ENCODE data around the gene DMRTA1. TPM values are rescaled to one million over a fixed set of nuclear protein-coding genes. Genes with fewer than 3 reads are reported as not detected.
"Not testable (repeated sequence)": the region's sequence is repeated elsewhere in the genome, so short reads cannot be mapped to it uniquely, and the experiment has no call there.

Gene DMRTA1
- total and polyA plus RNA-seq, 11 donors: 0.06 to 1.2 (median 0.60) TPM

DNA sequence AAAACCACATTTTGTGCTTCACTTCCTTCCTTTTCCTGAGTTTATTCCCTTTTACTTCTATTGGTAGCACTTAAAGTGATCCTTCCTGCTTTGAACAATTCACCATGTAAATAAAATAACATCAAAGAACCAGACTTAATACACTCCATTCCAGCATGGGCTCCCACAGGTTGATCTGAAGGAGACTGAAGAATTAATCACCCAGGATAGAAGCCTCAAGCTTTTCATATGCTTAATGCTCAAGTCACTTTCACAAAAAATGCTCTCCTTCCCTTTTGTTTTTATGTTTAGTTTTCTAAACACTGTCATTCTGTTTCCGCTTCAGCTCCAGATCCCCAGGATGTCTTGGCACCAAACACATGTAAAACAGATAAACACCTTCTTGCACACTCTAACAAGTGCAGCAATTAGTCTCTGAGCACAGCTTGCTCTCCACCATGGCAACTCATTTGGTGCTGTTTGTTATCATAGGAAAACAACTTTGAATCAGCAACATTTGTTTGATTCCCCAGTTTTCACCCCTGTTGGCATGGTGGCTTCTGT, 37.0 kb downstream of the DMRTA1 start:
- Histone ChIP-seq H3K4me3 (no peak overlapping the region), H3K4me1 (no peaks in the 10 kb centered on the region), H3K27ac (no peak overlapping the region), H3K36me3 (no peaks in the 10 kb centered on the region), H3K27me3 (no peaks in the 10 kb centered on the region), H3K9me3 (peaks cover 0 to 20% (median 3%) of the 10 kb centered on the region in 12 donors)
- no peak for DNase-seq
- no peak for ATAC-seq
- TF ChIP-seq POLR2A (IDR thresholded peaks at IDR 0.05): no peak
- TF ChIP-seq, protein P1, sequence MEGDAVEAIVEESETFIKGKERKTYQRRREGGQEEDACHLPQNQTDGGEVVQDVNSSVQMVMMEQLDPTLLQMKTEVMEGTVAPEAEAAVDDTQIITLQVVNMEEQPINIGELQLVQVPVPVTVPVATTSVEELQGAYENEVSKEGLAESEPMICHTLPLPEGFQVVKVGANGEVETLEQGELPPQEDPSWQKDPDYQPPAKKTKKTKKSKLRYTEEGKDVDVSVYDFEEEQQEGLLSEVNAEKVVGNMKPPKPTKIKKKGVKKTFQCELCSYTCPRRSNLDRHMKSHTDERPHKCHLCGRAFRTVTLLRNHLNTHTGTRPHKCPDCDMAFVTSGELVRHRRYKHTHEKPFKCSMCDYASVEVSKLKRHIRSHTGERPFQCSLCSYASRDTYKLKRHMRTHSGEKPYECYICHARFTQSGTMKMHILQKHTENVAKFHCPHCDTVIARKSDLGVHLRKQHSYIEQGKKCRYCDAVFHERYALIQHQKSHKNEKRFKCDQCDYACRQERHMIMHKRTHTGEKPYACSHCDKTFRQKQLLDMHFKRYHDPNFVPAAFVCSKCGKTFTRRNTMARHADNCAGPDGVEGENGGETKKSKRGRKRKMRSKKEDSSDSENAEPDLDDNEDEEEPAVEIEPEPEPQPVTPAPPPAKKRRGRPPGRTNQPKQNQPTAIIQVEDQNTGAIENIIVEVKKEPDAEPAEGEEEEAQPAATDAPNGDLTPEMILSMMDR (IDR thresholded peaks at IDR 0.05): no peak
- WGBS, 4 donors: 26 to 39% (median 28%) methylated on average over 1 of the region's 1 CpG
- intact Hi-C loops (cut with DNase I): no loop called here

DNA sequence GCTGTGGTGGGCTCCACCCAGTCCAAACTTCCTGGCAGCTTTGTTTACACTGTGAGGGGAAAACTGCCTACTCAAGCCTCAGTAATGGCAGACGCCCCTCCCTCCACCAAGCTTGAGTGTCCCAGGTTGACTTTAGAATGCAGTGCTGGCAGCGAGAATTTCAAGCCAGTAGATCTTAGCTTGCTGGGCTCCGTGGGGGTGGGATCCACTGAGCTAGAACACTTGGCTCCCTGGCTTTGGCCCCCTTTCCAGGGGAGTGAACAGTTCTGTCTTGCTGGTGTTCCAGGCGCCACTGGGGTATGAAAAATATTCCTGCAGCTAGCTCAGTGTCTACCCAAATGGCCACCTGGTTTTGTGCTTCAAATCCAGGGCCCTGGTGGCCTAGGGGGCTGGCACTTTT, 49.6 kb downstream of the DMRTA1 start:
- not testable (repeated sequence) for DNase-seq, H3K4me1 ChIP-seq, H3K4me3 ChIP-seq, H3K36me3 ChIP-seq, H3K9me3 ChIP-seq, H3K27ac ChIP-seq, H3K27me3 ChIP-seq, ATAC-seq
- 62 to 70% (median 65%) methylated on average over 4 of the region's 4 CpGs for WGBS, 4 donors
- intact Hi-C loops (cut with DNase I): loop anchor here in 1 of 10 donors (10.0 kb wide), 1 partner anchor 61 kb away; no protein-coding TSS in a partner anchor
